HEK293 (cell line): Measurements from ENCODE around the gene DISP3.

Experiments used
- CTCF ChIP-seq: fragments of 450-650 bp; formaldehyde crosslinking; IDR thresholded peaks from 2 replicates; pipeline ENCODE4 v1.5.1; 2016; ENCODE audit warnings: missing biosample characterization, missing genetic modification characterization
- MYNN ChIP-seq: fragments of 450-650 bp; formaldehyde crosslinking; IDR thresholded peaks from 2 replicates; pipeline ENCODE4 v1.5.1; 2016; ENCODE audit warnings: missing biosample characterization, missing genetic modification characterization, borderline replicate concordance
- ZBTB1 ChIP-seq: fragments of 450-650 bp; formaldehyde crosslinking; IDR thresholded peaks from 2 replicates; pipeline ENCODE4 v1.5.1; 2016; ENCODE audit warnings: missing biosample characterization, missing genetic modification characterization
- ZNF133 ChIP-seq: fragments of 450-650 bp; formaldehyde crosslinking; IDR thresholded peaks from 2 replicates; pipeline ENCODE4 v1.5.1; 2016; ENCODE audit warnings: missing biosample characterization, missing genetic modification characterization
- ZNF214 ChIP-seq: fragments of 450-650 bp; formaldehyde crosslinking; IDR thresholded peaks from 2 replicates; pipeline ENCODE4 v1.5.1; 2017; ENCODE audit warnings: missing biosample characterization, mild to moderate bottlenecking, missing genetic modification characterization, borderline replicate concordance

- no peak for TF ChIP-seq ZBTB1 (tag by site-specific recombination)
- TF ChIP-seq CTCF (tag by site-specific recombination), result no peak
- TF ChIP-seq MYNN, result no peak
- TF ChIP-seq ZNF214 (tag by site-specific recombination), result no peak
- TF ChIP-seq ZNF133, result no peak
Observed at GRCh38 chr1:11434926-11435325, 44.0 kb upstream of the DISP3 start.
